Ovary (tissue), 3 donors: ENCODE measurements around the gene PCDHGA1.

ENCODE experiments used
- POLR2A ChIP-seq: fragments of 450-650 bp; IDR thresholded peaks from one replicate; pipeline ENCODE4 v1.6.1; 2017; ENCODE audit warnings: antibody characterized with exemption, mild to moderate bottlenecking, moderate library complexity
- TF ChIP-seq, protein P1 (sequence below), 3 donors: fragments of 450-650 bp in 2 of 3; fragments of 200-600 bp in 1 of 3; IDR thresholded peaks; one replicate each; pipeline versions ENCODE4 v1.5.1 to v1.8.0; 2016 to 2022; ENCODE audit warnings: antibody characterized with exemption in 3 of 3, mild to moderate bottlenecking in 1 of 3
- donor health status: DM: no; HTN: no; CAD: no.

DNA sequence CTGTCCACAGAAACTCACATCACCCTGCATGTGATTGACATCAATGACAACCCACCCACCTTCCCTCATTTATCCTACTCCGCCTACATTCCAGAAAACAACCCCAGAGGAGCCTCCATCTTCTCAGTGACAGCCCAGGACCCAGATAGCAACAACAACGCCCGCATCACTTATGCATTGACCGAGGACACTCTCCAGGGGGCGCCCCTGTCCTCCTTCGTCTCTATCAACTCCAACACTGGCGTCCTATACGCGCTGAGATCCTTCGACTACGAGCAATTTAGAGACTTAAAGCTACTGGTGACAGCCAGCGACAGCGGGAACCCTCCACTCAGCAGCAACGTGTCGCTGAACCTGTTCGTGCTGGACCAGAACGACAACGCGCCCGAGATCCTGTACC is 15.0 kb downstream of the PCDHGA1 start:
- TF ChIP-seq, protein P1, sequence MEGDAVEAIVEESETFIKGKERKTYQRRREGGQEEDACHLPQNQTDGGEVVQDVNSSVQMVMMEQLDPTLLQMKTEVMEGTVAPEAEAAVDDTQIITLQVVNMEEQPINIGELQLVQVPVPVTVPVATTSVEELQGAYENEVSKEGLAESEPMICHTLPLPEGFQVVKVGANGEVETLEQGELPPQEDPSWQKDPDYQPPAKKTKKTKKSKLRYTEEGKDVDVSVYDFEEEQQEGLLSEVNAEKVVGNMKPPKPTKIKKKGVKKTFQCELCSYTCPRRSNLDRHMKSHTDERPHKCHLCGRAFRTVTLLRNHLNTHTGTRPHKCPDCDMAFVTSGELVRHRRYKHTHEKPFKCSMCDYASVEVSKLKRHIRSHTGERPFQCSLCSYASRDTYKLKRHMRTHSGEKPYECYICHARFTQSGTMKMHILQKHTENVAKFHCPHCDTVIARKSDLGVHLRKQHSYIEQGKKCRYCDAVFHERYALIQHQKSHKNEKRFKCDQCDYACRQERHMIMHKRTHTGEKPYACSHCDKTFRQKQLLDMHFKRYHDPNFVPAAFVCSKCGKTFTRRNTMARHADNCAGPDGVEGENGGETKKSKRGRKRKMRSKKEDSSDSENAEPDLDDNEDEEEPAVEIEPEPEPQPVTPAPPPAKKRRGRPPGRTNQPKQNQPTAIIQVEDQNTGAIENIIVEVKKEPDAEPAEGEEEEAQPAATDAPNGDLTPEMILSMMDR (IDR thresholded peaks at IDR 0.05) = no peak
- TF ChIP-seq POLR2A = no peak
